GM23248 (cell line): Measurements from ENCODE around the gene TRMT1.

Experiments used
- EZH2 ChIP-seq: fragments of 200-600 bp; sonication (generic); IDR thresholded peaks from 2 replicates; pipeline ENCODE4 v1.6.1; 2018; ENCODE audit warnings: antibody characterized with exemption, mild to moderate bottlenecking; ENCODE audit not compliant: insufficient read depth, poor library complexity, severe bottlenecking
- EZH2phosphoT487 ChIP-seq: fragments of 200-600 bp; sonication (generic); IDR thresholded peaks from 2 replicates; pipeline ENCODE4 v1.6.1; 2018; ENCODE audit warnings: antibody characterized with exemption, moderate library complexity, mild to moderate bottlenecking, low read depth; ENCODE audit not compliant: insufficient read depth

GRCh38 chr19:13134626-13135025 lies 18.1 kb upstream of the TRMT1 start:
- TF ChIP-seq EZH2phosphoT487 (no peak), EZH2 (no peak)
